HG03439 (cell line): Measurements from ENCODE around the gene DLGAP4.

Experiments
- ATAC-seq: cut with Tn5 transposase; IDR thresholded peaks from one replicate; pipeline ENCODE4 v1.9.1; 2021; ENCODE audit warnings: mild to moderate bottlenecking, moderate library complexity; ENCODE audit not compliant: unreplicated experiment

Gene DLGAP4

DNA sequence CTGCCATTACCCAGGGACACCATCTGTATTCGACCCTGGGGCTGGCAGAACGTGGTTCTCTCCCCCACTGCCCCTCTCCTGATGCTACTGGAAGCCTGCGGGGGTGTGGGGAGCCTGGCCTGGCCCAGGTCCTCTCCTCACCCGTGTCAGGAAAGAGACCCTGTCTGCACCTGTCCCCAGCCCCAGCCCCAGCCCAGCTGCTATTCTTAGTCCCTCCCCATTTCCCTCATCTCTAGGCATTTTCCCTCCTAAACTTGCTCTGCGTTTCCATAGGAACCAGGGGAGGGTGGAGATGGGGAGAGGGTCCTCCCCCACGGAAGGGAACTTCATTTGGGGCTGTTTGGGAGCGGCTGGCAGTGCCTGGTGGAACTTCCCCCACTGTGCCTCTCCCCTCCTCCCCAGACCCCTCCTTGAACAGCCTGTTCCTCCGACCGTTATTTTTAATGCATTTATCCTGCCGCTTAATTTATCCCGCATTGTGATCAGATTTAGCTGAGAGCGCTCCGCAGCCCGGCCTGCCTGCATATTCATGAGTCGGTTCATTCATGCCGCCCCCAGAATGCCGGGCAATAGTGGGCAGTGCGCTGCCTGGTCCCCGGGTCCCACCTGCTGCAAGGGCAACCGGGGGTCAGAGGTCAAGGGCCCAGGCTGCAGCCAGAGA lies 31.8 kb upstream of the DLGAP4 start:
- no peak for ATAC-seq

DNA sequence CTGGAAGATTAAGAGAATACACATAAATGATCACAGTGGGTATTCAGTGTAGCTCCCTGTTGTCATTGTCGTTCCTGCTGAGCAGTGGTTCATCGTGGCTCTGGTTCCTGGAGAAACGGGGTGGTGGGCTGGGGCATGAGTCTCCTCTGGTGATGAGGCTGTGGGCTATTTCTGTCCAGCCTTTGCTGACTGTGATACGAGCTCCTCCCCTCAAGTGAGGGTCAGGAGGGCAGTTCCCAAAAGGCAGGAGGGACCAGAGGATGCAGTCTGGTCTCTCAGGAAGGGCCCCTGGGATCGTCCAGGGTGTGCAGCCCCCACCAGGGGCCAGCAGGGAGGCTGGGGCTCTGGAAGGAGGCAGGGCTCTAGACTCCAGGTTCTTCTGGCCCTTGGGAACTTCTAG lies 31.1 kb upstream of the DLGAP4 start:
- no peak for ATAC-seq

DNA sequence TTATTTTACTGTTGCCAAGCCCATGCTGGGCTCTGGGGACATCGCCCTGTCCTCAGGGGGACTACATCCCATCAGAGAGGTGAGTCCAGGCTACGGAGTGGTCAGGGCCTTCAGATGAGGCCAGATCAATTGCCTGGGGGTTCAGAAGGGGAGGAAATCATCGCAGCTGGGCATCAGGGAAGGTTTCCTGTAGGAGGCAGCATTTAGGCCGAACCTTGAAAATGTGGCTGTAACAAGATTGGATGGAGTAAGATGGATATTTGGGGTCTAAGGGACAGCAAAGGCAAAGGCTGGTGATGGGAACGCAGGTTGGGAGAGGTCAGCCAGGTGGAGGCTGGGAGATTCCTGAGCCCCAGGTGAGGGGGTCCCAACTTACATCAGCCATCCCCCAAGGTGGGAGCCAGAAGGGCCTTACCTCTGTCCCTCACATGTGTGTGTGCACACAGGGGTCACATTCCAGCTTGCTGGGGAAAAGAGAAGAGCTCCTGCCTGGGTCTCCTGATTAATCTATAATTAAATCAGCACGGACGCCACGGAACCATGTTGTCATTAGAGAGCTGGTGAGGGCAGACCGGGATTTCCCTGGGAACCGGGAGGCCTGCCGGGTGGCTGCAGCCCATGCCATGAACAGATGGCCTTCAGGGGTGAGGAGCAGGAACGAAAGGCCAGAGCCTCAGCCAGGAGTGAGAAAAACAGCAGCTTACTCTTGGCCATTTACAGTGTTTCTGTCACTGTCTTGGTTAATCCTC lies 30.5 kb upstream of the DLGAP4 start:
- no peak for ATAC-seq

DNA sequence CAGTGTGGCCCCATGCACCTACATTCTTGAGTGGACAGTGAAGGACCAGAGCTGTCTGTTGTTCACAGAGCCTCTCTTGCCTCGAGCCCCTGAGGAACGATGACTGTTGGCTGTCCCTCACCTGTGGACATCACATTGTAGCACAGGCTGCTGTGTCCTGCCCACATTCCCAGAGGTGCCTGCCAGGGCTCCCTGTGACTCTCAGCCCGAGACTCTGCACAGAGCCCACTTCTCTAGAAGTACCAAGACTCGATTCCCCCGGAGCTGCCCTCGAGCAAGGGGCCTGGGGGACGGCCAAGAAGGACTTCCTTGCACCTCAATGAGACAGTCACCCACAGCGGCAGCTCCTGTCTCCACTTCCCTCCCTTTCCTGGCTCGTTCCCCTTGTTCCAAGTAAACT lies 28.6 kb upstream of the DLGAP4 start:
- no peak for ATAC-seq

DNA sequence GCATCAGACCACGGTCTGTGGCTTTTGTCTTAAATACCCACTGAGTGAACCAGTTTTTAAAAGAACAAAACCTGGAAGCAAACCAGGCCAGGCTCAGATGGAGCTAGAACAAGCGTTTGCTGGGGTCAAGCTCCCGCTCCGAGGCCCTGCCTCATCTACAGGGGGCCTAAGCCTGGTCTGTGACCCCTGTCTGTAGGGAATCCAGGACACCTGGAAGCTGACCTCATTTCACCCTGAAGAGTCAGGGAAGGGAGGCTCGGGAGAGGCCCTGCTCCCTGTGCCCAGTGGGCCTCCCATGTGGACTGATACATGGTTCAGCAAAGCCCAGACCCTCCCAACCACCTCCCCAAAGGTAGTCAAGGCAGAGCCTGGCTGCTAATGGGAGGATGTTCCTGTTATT lies 26.8 kb upstream of the DLGAP4 start:
- ATAC-seq, result no peak

DNA sequence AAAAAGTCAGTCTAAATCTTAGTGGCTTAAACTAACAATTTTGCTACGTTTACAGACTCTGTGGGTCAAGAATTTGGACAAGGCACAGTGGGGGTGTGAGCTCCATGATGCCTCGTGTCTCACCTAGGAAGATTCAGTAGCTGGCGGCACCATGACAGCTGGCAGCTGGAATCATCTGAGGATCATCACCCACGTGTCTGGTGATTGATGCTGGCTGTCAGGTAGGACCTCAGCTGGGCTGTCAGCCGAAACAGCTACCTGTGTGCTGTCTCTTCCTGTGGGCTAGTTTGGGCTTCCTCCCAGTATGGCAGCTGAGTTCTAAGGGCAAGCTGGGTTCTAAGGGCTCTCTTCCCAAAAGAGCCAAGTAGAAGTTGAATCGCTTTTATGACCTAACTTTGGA lies 26.4 kb upstream of the DLGAP4 start:
- ATAC-seq, result no peak

DNA sequence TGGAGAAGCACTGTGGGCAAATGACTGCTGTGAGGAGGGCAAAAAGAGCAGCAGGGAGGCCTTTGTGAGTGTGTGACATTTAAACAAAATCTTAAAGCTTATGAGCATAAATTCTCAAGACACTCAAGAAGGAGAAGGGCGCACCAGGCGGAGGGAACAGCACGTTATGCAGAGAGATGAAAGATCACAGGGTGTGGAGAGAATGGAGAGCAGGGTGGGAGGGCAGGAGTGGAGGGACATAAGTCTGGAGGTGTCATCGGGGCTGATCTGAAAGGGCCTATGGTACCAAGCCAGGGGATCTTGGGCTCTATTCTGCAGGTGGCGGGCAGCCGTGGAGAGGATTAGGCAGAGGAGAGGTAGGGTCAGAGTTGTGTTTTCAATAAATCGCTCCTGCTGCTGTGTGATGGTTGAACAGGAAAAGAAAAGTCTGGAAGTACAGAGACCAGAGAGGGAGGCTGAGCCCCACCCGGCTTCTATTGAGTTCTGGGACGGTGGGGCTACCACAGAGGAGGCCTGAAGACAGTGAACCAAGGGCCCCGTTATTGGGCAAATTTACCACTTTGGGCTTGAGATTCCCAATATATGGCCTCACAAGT lies 24.3 kb upstream of the DLGAP4 start:
- no peak for ATAC-seq

DNA sequence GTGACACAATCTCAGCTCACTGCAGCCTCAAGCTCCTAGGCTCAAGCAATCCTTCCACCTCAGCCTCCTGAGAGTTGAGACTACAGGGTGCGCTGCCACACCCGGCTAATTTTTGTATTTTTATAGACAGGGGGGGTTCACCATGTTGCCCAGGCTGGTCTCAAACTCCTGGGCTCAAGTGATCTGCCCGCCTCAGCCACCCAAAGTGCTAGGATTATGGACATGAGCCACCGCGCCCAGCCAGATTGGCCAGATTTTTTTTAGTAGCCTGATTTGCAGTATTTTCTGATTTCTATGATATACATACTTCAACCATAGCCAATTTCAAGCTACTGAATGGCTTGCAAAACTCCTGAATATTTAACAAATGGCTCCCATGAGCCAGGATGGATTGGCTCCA lies 21.4 kb upstream of the DLGAP4 start:
- no peak for ATAC-seq

DNA sequence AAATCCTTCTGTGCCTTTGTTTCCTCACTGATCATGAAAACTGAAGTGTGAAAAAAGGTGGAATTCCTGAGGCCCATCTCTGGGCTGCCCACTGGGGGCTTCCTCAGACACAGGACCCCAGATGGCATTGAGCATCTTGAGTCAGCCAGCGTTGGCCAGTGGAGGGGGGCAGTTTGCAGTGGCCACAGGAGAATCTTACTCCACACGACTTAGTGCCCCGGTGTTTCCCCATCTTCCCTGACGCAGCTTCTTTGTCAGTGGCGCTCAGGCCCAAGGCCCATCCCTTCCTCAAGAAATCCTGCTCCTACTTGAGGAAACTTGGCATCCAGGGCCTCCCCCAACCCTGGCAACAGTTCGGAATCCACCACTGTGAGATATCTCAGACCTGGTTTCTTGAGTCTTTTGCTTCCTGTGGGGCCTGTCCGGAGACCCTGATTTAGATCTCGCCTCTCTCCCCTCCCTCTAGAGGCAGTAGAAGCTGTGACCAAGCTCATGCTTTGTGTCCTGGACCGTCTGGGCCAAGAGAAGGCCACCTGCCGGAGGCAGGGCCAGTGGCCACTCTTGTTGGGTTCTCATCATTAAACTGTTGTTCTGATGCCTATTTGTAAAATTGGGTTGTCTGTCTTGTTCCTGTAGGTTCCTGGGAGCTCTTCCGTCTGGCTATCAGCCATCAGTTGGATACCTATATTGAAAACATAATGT lies 20.2 kb upstream of the DLGAP4 start:
- ATAC-seq, result no peak

DNA sequence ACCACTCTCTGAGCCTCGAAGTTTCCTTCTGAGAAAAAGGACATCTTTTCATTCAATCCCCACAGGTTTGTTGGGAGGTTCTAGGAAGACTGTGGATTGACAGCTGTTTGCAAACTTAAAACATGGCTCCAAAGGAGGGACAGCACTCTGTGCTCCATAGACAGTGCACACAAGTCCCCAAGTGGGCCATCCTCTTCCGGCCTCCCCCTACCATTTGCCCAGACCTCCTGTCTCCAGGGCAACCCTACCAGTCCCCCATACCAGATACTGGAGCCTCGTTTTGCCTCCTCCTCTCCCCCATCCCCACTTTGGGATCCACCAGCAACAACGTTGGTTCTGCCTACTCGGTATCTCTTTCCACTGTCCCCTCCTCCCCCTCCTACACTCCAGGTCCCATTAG lies 8.5 kb upstream of the DLGAP4 start:
- no peak for ATAC-seq

DNA sequence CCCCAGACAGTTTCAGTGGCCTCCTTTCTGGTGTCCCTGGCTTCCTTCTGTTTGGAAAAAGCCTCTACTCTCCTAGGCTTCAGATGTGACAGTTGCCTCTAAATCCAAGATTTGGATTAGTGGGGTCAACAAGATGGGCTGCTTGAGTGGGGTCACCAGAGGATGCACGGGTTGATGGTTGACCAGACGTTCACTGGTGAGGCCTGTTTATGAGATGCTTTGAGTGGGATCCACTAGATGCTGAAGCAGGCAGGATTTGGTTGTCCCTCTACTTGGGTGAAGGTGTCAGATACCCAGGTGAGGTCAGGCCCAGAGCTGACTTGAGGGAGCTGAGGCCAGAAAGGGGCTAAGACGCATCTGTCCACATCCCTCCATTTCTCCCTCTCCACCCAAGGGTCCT lies 8.1 kb upstream of the DLGAP4 start:
- no peak for ATAC-seq

DNA sequence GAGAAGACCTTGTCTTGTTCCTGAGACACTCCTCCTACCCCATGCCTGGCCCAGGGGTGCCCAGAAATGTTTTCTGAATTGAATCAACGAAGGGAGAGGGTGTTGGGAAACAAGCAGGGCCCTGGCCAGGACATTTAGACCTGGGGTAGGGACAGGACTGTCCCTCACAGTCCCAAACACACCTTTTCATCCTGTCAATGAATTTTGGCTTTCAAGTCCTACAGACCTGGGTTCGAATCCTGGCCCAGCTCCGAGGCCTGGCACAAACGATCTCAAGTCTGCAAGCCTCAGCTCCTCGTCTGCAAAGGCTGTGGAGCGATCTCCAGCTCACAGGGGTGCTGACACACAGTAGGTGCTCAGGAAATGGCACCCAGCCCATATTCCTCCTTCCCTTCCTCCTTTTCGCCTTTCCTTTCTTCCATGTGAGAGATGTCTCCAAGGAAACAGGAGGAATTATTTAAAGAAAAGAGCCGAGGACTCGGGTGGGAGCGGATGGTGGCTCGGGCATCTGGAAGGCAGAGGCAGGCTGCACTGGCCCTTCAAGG lies 7.3 kb upstream of the DLGAP4 start:
- ATAC-seq, result no peak

DNA sequence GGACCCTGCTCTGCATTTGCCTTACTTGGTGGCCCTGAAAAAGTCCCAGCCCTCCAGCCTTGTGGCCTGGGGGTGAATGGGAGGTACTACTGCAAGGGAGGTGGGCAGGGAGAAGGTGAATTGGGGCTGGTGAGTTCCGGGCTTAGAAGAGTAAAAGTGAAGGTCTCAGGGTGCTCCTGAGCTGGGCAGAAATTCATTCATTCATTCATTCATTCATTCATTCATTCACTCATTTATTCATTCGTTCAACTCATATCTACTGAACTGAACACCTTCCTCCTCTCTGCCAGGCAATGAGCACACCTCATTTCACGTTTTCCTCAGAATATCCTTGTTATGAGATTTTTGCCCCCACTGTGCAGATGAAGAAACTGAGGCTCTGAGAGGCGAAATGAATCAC lies 6.7 kb upstream of the DLGAP4 start:
- no peak for ATAC-seq

DNA sequence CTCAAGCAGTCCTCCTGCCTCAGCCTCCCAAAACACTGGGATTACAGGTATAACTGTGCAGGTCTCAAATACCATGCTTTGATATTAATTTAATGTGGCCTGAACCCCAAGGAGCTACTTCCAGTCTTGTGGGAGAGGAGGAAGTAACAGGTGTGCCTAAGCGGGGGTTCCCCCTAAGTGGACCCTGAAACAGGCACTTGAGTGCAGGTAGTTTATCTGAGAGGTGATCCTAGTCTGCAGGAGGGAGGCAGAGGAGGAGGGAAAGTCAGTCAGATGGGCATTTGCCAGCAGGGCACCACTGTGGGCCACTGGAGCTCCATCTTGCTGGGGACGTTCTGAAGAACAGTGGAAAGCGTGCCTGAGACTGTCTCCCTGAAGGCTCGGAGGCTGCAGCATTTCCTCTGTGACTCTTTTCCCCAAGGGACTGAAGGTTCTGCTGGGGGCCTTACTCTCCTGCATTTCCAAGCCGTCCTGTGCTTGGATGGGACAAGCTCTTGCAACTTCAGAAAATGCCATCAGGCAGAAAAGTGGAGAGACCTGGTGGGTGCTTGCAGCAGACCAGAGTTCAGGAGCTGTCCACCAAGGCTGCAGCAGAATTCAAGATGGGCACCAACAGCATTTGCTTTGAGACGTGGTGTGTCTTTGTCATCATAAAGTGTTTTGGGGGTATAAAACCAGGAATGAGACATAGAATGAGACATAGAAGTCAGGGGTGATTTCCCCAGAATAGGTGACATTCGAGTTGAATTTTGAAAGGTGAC lies 4.6 kb upstream of the DLGAP4 start:
- ATAC-seq, result no peak

DNA sequence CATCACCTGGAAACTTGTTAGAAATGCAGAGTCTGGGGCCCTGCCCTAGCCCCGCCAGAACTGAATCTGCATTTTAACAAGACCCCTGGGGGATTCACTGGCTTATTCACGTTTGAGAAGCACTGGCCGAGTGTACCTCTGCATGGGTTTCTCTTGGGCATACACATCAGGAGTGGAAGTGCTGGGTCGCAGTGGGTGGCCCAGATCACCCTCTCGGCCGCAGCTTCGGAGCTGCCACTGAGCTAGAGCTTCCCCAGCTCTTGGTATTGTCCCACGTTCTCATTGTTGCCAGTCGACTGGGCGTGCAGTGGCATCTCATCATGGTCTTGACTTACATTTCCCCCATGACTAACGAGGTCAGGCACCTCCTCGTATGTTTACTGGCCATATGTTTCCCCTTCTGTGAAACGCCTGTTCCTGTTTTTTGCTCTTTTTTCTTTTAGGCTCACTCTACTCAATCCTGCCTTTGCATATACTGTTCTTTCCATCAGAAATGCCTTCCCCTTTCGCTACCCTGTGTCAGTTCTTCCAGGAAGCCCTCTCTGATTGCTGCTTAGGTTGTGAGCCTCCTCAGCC lies 3.0 kb upstream of the DLGAP4 start:
- ATAC-seq, result no peak

DNA sequence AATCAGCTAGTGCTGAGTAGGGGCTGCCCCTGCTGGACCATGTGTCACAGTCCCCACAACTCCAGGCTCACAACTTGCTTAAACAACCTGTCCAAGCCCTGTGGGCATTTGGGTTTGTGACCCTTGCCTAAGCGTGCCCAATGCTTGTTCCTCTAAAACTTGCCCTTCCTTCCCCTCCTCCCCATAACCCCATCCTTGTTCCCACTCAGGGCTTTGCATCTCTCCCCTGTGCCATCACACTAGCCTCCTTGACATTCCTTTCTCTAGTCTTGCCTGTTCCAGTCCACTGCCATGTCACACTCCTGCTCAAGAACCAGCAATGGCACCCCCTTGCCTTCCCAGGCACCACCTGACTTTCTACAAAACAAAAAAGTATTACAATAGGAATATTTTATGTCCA lies 2.3 kb upstream of the DLGAP4 start:
- no peak for ATAC-seq

DNA sequence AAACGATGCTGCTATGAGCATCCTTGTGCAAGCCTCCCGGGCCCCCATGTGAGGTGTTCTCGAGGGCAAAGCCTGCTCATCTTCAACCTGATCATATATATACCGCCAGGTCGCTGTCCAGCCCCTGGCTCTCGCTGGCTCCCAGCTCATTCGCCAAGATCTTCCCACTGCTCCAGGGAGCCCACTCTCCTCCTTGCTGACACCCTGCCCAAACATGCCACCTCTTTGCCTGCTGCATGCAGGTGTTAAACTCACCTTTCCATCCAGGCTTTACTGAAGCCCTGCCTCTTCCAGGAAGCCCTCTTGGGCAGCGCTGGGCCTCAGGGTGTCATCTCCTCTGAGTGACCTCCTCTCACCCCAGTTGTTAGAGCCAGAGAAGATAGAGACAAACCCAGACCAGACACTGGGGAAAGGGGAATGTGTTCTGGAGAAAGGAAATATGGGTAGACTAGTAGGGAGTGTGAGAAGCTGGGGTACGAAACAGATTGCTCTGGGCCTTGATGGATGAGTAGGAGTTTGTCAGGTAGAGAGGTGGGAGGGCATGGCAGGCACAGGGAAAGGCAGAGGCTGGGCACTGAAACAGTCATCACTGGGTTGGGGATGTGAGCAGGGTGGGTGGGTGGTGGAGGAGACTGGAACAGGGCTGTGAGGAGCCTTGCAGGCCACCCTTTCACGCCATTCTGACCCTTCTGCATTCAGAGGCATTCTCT lies 1.2 kb upstream of the DLGAP4 start:
- ATAC-seq, result no peak

DNA sequence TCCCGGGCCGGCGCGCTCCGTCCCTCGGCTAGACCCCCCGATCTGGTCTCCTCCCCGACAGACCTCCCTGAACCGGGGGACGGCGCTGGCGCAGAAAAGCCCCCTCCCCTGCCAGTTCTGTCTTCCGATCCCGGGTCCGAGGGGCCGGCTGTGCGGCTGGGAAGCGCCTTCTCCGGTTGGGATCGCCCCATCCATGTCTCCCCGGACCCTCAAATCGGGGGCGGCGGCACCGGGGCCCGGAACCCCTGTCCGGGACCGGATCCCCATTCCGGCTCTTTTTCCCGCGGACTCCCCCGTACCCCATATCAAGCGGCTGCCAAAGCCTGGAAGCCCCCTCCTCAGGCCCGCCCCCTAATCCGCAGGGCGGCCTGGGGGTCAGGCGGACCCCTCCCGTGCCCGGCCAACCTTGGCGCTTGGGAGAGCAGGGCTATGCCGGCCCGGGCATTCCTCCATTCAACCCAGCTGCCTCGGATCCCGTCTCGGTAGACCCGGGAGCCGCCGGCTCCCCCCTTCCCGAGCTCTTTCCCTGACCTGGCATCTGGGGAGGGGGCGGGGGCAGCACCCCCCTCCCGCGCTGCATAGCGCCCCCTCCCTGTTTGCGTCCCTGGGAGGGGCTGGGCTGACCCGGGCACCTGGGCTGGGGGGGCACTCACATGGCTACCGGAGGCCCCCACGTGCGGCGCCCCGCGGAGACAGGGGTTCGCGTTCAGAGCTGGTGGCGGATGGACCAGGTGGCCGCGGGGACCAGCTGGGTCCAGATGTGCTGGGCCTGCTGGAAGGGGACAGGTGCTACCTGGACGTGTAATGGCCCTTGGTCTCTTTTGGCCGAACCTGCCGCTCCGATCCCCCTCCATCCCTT lies 643 bp downstream of the DLGAP4 start:
- ATAC-seq, result no peak
